Activated naive CD4-positive, alpha-beta T cell treated with anti-CD3 and anti-CD28 coated beads, Interleukin-2, amount 10 ng/mL, durations not matched to agents 7 days and 5 days (primary cell): Measurements from ENCODE around the gene ZCCHC17.

Experiments used
- CTCF ChIA-PET: fragments of 350-600 bp; sonication (Branson Sonifier 250); formaldehyde crosslinking; loops from one replicate; lab custom pipeline; 2021; ENCODE audit warnings: antibody characterized with exemption; lab: Charles Lee
- DNase-seq: peaks from one replicate; pipeline ENCODE4 v3.0.0-alpha.2; 2020
- H3K27ac Mint-ChIP-seq: one replicate; pipeline ENCODE4 v1.8.0; 2021; ENCODE audit warnings: mild to moderate bottlenecking, moderate library complexity, mixed read lengths
- H3K27me3 Mint-ChIP-seq: one replicate; pipeline ENCODE4 v1.8.0; 2021; ENCODE audit warnings: mild to moderate bottlenecking, mixed read lengths
- H3K36me3 Mint-ChIP-seq: one replicate; pipeline ENCODE4 v1.8.0; 2021; ENCODE audit warnings: mixed read lengths
- H3K4me1 Mint-ChIP-seq: one replicate; pipeline ENCODE4 v1.8.0; 2021; ENCODE audit warnings: mixed read lengths
- H3K4me3 Mint-ChIP-seq: one replicate; pipeline ENCODE4 v1.8.0; 2021; ENCODE audit warnings: mild to moderate bottlenecking, moderate library complexity, mixed read lengths
- H3K9me3 Mint-ChIP-seq: one replicate; pipeline ENCODE4 v1.8.0; 2021; ENCODE audit warnings: mixed read lengths

The ZCCHC17 gene

DNA sequence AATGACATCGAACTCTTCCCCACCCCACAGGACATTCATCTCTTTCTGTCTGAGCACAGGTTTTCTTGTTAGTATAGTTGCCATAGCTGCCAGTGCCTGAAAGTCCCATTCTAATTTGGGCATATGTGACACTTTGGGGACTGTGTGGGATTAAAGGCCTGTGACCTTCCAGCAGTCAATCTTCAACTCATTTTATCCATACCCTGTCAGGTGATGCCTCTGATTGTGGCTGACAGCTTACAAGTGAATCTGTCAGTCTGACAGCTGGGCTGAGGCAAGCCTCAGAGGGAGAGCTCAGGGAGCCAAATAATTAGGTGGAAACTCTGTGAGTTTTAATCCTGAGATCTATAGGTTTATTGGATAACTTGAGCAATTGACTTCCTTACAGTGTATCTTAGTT is 29.6 kb downstream of the ZCCHC17 start:
- no peaks in the 10 kb centered on the region for H3K9me3 Mint-ChIP-seq
- CTCF ChIA-PET = interaction anchor here (1.3 kb wide), 1 partner anchor 145 kb away, joined by 3 read pairs; no protein-coding TSS in a partner anchor
- H3K27me3 Mint-ChIP-seq = no peaks in the 10 kb centered on the region
- H3K4me1 Mint-ChIP-seq = no peaks in the 10 kb centered on the region
- no peak overlapping the region for H3K27ac Mint-ChIP-seq
- no peak overlapping the region for H3K4me3 Mint-ChIP-seq
- no peak for DNase-seq
- peaks cover 4% of the 10 kb centered on the region for H3K36me3 Mint-ChIP-seq

DNA sequence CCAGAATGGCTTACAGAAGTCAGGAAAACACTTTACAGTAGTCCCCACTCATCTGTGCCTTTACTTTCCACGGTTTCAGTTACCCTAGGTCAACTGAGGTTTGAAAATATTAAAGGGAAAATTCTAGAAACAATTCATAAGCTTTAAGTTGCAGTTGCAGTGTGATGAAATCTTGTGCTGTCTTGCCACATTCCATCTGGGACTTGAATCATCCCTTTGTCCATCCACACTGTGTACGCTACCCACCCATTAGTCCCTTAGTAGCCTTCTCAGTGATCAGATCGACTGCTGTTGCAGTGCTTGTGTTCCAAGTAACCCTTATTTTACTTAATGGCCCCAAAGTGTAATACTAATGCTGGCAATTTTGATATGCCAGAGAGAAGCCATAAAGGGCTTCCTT is 30.5 kb downstream of the ZCCHC17 start:
- no peak for DNase-seq
- CTCF ChIA-PET = interaction anchor here (1.3 kb wide), 2 partner anchors 146 to 222 kb away, joined by 3 read pairs; no protein-coding TSS in a partner anchor
- Mint-ChIP-seq H3K27me3 (no peaks in the 10 kb centered on the region), H3K27ac (no peak overlapping the region), H3K36me3 (no peaks in the 10 kb centered on the region), H3K9me3 (no peaks in the 10 kb centered on the region), H3K4me3 (no peak overlapping the region), H3K4me1 (no peaks in the 10 kb centered on the region)

DNA sequence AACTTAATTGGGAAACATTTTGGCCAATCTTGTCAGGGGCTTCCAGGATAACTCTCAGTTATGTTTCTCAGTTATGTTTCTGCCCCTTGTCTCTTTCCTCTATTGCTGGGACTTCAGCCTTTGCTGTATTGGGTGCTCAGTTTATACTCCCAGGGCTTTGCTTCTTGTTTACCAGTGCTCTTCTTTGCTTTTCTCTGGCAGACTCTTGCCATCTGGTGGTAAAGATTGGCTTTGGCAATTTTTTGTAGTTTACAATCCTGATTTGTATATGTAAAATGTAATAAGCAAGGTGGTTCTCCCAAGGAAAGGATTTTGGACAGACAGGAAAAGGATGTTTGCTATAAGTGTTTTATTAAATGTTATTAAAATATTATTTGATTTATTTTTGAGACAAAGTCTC is 38.2 kb downstream of the ZCCHC17 start:
- H3K27me3 Mint-ChIP-seq = no peaks in the 10 kb centered on the region
- H3K27ac Mint-ChIP-seq = peak overlapping the region; percentile 35
- no peak for DNase-seq
- H3K4me3 Mint-ChIP-seq = no peak overlapping the region
- H3K9me3 Mint-ChIP-seq = no peaks in the 10 kb centered on the region
- no peaks in the 10 kb centered on the region for H3K4me1 Mint-ChIP-seq
- CTCF ChIA-PET = interaction anchor here (0.9 to 1.4 kb wide), 2 partner anchors 150 to 214 kb away, joined by 3 to 5 read pairs; no protein-coding TSS in a partner anchor
- peaks cover 3% of the 10 kb centered on the region for H3K36me3 Mint-ChIP-seq

DNA sequence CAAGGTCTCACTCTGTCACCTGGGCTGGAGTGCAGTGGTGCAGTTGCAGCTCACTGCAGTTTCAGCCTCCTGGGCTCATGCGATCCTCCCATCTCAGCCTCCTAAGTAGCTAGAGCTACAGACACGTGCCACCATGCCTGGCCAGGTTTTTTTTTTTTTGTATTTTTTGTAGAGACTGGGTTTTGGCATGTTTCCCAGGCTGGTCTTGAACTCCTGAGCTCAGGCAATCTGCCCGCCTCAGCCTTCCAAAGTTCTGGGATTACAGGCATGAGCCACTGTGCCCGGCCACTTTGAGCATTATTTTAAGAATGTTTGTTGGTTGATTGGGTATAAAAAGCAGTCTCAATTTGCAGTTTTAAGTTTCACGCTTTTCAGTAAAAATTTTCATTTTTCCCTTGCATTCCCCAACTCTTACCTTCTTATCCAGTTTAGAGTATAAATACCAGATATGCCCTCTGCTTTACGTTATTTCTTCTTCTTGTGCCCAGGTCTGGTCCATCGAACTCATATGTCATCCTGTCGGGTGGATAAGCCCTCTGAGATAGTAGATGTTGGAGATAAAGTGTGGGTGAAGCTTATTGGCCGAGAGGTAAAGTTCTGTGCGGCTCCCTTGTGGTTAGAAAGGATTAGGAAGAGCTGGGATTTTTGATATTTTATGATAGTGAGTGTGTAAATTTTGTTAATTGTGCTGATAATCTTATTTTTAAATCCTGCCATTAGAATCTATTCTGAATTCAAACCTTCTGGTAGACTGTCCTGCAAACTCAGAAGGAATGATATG is 40.0 kb downstream of the ZCCHC17 start:
- H3K9me3 Mint-ChIP-seq = no peaks in the 10 kb centered on the region
- no peaks in the 10 kb centered on the region for H3K27me3 Mint-ChIP-seq
- H3K4me1 Mint-ChIP-seq = no peaks in the 10 kb centered on the region
- no peak overlapping the region for H3K27ac Mint-ChIP-seq
- CTCF ChIA-PET = interaction anchor here (0.6 to 1.0 kb wide), 3 partner anchors 29 to 166 kb away, joined by 3 read pairs; no protein-coding TSS in a partner anchor
- DNase-seq = no peak
- H3K36me3 Mint-ChIP-seq = peaks cover 3% of the 10 kb centered on the region
- no peak overlapping the region for H3K4me3 Mint-ChIP-seq

DNA sequence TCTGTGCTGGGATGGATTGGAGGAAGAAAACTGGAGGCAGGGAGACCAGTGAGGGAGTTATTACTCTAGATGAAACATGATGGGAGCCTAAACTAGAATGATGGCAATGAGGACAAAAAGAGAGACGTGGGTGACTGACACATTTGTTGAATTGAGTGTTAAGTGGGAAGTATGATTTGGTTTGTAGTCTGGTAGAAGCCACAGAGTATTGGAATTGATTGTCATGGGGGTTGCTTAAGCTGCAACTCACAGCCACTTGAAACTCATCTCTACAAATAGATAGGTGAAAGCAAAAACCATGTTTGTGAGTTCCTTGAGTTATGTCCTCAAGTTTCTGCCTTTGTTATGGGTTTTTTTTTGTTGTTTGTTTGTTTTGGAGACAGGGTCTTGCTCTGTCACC is 47.7 kb downstream of the ZCCHC17 start:
- CTCF ChIA-PET = no interaction called here
- Mint-ChIP-seq H3K36me3 (peaks cover 5% of the 10 kb centered on the region), H3K27ac (no peak overlapping the region), H3K4me1 (no peaks in the 10 kb centered on the region), H3K4me3 (no peak overlapping the region), H3K9me3 (no peaks in the 10 kb centered on the region), H3K27me3 (no peaks in the 10 kb centered on the region)
- no peak for DNase-seq

DNA sequence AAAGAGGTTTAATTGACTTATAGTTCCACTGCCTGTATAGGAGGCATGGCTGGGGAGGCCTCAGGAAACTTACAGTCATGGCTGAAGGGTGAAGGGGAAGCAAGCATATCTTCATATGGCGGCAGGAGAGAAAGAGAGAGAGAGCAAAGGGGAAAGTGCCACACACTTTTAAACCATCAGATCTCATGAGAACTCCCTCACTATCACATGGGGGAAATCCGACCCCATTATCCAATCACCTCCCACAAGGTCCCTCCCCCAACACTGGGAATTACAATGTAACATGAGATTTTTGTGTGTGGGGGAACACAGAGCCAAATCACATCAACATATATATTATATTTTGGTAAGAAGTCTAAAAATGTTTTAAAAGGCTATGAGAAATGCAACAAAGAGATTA is 48.8 kb downstream of the ZCCHC17 start:
- no peak for DNase-seq
- CTCF ChIA-PET = no interaction called here
- no peak overlapping the region for H3K4me3 Mint-ChIP-seq
- no peak overlapping the region for H3K27ac Mint-ChIP-seq
- no peaks in the 10 kb centered on the region for H3K9me3 Mint-ChIP-seq
- no peaks in the 10 kb centered on the region for H3K27me3 Mint-ChIP-seq
- no peaks in the 10 kb centered on the region for H3K4me1 Mint-ChIP-seq
- peaks cover 6% of the 10 kb centered on the region for H3K36me3 Mint-ChIP-seq

DNA sequence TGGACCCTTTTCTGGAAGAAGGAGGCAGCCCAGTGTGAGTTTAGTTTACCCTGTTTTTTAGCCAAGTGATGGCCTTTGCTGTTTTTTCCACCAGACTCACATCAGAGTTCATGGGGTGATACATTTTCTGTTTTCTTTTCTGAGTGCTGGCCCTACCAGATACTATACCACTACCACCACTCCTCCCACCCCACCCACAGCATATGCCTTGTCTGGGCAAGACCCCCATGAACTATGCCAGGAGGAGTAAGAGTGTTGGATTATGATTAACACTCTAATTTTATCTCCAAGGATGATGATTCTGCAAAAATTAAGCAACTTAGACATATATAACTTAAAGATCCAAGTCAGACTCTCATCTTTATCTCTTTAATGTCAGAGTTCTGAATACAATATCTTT is 50.0 kb downstream of the ZCCHC17 start:
- CTCF ChIA-PET = interaction anchor here (0.6 kb wide), 1 partner anchor 186 kb away, joined by 3 read pairs; no protein-coding TSS in a partner anchor
- no peak overlapping the region for H3K27ac Mint-ChIP-seq

DNA sequence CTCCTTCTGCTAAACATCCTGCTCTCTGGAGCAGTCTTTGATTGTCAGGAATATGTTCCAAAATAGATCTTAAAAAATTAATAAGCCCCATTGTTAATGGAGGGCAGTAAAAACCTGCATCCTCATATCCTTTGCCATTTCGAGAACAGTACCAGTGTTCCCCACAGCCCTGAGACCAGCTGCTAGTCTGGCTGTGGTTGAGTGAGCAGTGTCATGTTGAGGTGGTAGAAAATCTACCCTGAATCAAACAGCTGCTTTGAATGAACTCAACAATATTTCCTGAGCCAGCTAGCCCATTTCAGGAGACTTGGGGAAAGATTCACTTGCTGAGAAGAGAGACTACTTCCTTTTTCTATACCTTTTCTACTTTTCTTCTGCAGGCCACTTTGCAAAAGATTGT is 51.6 kb downstream of the ZCCHC17 start:
- Mint-ChIP-seq H3K4me3 (no peak overlapping the region), H3K4me1 (no peaks in the 10 kb centered on the region), H3K9me3 (no peaks in the 10 kb centered on the region), H3K27ac (no peak overlapping the region), H3K27me3 (no peaks in the 10 kb centered on the region), H3K36me3 (peaks cover 6% of the 10 kb centered on the region)
- DNase-seq = no peak
- CTCF ChIA-PET = interaction anchor here (0.9 to 1.1 kb wide), 2 partner anchors 75 to 163 kb away, joined by 3 read pairs; no protein-coding TSS in a partner anchor

More for the DNA sequence above, 50.0 kb downstream of the ZCCHC17 start:
- Mint-ChIP-seq H3K4me3 (no peak overlapping the region), H3K9me3 (no peaks in the 10 kb centered on the region), H3K27me3 (no peaks in the 10 kb centered on the region), H3K36me3 (peaks cover 6% of the 10 kb centered on the region), H3K4me1 (no peaks in the 10 kb centered on the region)
- DNase-seq = no peak

DNA sequence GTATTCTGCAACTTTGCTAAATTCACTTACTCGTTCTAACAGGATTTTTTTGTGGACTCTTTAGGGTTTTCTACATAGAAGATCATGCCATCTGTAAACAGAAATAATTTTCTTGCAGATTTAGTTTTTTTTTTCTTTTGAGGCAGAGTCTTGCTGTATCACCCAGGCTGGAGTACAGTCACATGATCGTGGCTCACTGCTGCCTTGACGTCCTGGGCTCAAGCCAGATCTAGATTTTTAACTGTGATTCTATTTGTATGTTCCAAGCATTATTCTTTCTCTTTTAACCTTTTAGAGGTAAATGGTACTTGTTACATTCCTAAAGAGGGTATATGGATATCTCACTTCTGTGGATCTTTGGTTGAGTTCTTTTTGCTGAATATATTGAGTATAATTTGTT is 57.5 kb downstream of the ZCCHC17 start:
- no peak overlapping the region for H3K27ac Mint-ChIP-seq

DNA sequence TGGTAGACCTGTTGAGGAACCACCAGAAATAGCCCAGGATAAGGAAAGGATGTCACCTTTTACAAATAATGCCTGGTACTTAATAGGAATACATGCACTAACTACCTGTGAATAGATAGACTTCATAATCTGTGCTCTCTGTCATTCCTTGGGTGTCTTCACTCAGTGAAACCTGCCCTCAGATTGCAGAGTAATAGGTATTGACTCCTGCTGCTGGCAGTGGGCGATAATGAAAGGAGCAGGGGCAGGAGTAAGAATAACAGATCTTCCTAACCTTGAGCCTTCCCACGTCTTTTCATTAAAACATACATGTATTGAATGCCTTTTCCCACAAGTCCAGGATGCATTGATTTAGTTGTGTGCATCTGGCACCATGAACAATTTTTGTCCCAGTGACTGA is 59.6 kb downstream of the ZCCHC17 start:
- no peaks in the 10 kb centered on the region for H3K27me3 Mint-ChIP-seq
- H3K9me3 Mint-ChIP-seq = no peaks in the 10 kb centered on the region
- no peak overlapping the region for H3K27ac Mint-ChIP-seq
- CTCF ChIA-PET = no interaction called here
- H3K4me3 Mint-ChIP-seq = no peak overlapping the region
- no peak for DNase-seq
- peaks cover 8% of the 10 kb centered on the region for H3K36me3 Mint-ChIP-seq
- no peaks in the 10 kb centered on the region for H3K4me1 Mint-ChIP-seq

More for the DNA sequence above, 57.5 kb downstream of the ZCCHC17 start:
- Mint-ChIP-seq H3K36me3 (peaks cover 11% of the 10 kb centered on the region), H3K9me3 (no peaks in the 10 kb centered on the region), H3K27me3 (no peaks in the 10 kb centered on the region), H3K4me1 (no peaks in the 10 kb centered on the region), H3K4me3 (no peak overlapping the region)
- CTCF ChIA-PET = no interaction called here
- no peak for DNase-seq

DNA sequence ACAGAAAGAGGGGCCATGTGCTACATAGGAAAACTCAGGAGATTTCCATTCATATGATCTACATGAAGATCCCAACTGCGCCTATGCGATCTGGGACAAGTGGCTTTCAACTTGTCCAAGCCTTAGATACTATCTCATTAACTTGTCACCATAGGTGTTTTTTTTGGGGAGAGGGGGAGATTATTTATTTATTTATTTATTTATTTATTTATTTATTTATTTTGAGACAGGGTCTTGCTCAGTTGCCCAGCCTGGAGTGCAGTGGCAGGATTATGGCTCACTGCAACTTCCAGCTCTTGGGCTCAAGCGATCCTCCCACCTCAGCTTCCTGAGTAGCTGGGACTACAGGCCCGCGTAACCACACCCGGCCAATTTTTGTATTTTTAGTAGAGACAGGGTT is 64.8 kb downstream of the ZCCHC17 start:
- H3K4me3 Mint-ChIP-seq = no peak overlapping the region

DNA sequence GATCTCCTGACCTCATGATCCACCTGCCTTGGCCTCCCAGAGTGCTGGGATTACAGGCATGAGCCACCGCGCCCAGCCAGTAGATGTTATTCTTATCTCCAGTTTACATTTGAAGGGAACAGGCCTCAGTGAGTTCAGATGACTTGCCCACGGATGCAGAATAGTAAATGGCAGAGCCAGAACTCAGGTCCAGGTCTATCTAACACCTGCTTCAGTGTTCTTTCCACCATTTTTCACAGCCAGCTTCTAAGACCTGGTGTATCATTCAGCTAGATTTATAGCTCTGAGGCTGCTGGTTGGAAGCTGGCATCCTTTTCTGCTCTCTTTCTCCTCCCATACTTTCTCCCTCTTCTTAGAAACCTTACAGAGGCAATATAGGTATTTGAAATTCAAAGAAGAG is 65.2 kb downstream of the ZCCHC17 start:
- Mint-ChIP-seq H3K27ac (no peak overlapping the region), H3K27me3 (no peaks in the 10 kb centered on the region)
- CTCF ChIA-PET = interaction anchor here (1.3 kb wide), 1 partner anchor 32 kb away, joined by 3 read pairs; no protein-coding TSS in a partner anchor

More for the DNA sequence above, 64.8 kb downstream of the ZCCHC17 start:
- Mint-ChIP-seq H3K4me1 (no peaks in the 10 kb centered on the region), H3K9me3 (no peaks in the 10 kb centered on the region), H3K36me3 (peaks cover 10% of the 10 kb centered on the region), H3K27ac (no peak overlapping the region), H3K27me3 (no peaks in the 10 kb centered on the region)
- CTCF ChIA-PET = interaction anchor here (1.2 to 1.3 kb wide), 2 partner anchors 12 to 33 kb away, joined by 3 to 4 read pairs; partner anchors contain the start of gene FABP3
- DNase-seq = no peak

DNA sequence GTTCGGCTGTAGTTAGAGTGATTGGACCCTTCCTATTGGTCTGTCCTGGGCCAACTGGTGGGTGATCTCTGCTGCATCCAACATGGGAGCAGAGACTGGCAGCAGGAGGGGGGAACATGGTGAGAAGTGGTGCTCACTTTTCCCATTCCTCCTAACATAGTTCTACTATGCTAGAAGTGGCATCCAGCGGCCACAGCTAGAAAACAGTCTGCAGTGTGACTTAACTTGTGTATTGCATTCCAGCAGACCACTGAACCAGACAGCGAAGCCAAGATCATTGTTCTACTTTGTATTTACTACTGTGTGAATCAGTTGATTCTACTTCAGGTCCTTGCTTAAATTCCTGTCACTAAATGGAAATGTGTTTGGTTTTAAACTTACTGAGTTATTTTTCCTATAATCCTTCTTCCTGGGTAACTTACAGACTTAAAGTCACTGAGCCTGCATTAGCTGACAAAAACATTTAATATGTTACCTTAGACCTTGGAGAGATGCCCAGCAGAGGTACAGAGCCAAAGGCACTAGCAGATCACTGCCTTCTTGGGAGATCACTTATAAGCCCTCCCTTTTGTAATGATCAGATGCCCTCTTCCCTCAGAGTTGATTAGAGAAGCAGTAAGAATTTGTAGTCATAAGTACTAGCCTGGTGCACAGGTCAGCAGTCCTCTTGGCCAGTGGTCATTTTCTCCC is 67.9 kb downstream of the ZCCHC17 start:
- H3K4me3 Mint-ChIP-seq = no peak overlapping the region
- no peaks in the 10 kb centered on the region for H3K27me3 Mint-ChIP-seq
- H3K9me3 Mint-ChIP-seq = no peaks in the 10 kb centered on the region
- no peak for DNase-seq
- CTCF ChIA-PET = no interaction called here
- H3K4me1 Mint-ChIP-seq = no peaks in the 10 kb centered on the region
- no peak overlapping the region for H3K27ac Mint-ChIP-seq
- H3K36me3 Mint-ChIP-seq = peaks cover 7% of the 10 kb centered on the region

More for the DNA sequence above, 65.2 kb downstream of the ZCCHC17 start:
- no peak overlapping the region for H3K4me3 Mint-ChIP-seq
- H3K36me3 Mint-ChIP-seq = peaks cover 10% of the 10 kb centered on the region
- no peak for DNase-seq
- H3K4me1 Mint-ChIP-seq = no peaks in the 10 kb centered on the region
- H3K9me3 Mint-ChIP-seq = no peaks in the 10 kb centered on the region

DNA sequence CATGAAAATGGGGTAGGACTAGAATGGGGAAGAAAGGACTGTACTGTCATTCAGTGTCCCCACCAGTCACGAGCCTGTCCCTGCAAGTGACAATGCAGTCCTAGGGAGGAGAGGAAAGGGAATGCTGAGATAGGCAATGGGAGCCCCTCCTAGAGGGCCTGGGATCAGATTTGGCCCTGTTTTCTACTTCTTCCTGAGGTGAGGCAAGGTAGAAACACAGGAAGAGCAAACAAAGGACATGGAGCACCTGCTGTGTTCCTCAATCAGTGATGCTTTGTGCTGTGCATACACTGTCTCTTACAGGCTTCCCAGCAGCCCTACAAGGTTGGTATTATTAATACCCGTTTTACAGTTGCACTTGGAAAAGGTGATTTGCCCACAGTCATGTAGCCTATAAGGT is 70.0 kb downstream of the ZCCHC17 start:
- DNase-seq = no peak
- H3K4me1 Mint-ChIP-seq = no peaks in the 10 kb centered on the region
- no peak overlapping the region for H3K27ac Mint-ChIP-seq
- H3K27me3 Mint-ChIP-seq = peaks cover under 1% of the 10 kb centered on the region
- H3K9me3 Mint-ChIP-seq = no peaks in the 10 kb centered on the region
- H3K36me3 Mint-ChIP-seq = peaks cover 7% of the 10 kb centered on the region
- no peak overlapping the region for H3K4me3 Mint-ChIP-seq
- CTCF ChIA-PET = no interaction called here
